Left lung (tissue), 10 donors: ENCODE data around the gene LNPK. TPM values are rescaled to one million over a fixed set of nuclear protein-coding genes. Genes with fewer than 3 reads are reported as not detected.

Experiments used
- ATAC-seq: fragments of 200-7000 bp; cut with Tn5 transposase; one replicate; pipeline ENCODE4 v1.9.1; 2020; ENCODE audit warnings: moderate library complexity
- DNase-seq, 4 donors: peaks; one replicate each; pipeline ENCODE4 v3.0.0-alpha.2; 2013 to 2020
- H3K27ac ChIP-seq, 2 donors: fragments of 200-600 bp; sonication (generic) in 1 of 2; one replicate each; pipeline versions ENCODE4 v1.5.0 to v1.8.0; 2020 to 2021
- H3K27me3 ChIP-seq, 2 donors: fragments of 200-600 bp; sonication (generic) in 1 of 2; one replicate each; pipeline versions ENCODE4 v1.5.0 to v1.8.0; 2020 to 2021
- H3K36me3 ChIP-seq, 2 donors: fragments of 200-600 bp; sonication (generic) in 1 of 2; one replicate each; pipeline versions ENCODE4 v1.5.0 to v1.8.0; 2020 to 2021
- H3K4me1 ChIP-seq, 2 donors: fragments of 200-600 bp; one replicate each; pipeline ENCODE4 v1.8.0; 2021
- H3K4me3 ChIP-seq, 2 donors: fragments of 200-600 bp; sonication (generic) in 1 of 2; one replicate each; pipeline versions ENCODE4 v1.5.0 to v1.8.0; 2020 to 2021; ENCODE audit warnings: mild to moderate bottlenecking in 1 of 2
- H3K9me3 ChIP-seq, 2 donors: fragments of 200-600 bp; sonication (generic) in 1 of 2; one replicate each; pipeline versions ENCODE4 v1.5.0 to v1.8.0; 2020 to 2021
- intact Hi-C, 2 donors: fragments of 100-400 bp; cut with DNase I; formaldehyde crosslinking; loops; one replicate each; pipeline versions ENCODE4 v1.11.2 to v1.14.2; 2022
- polyA plus RNA-seq, 6 donors: library from polyadenylated mRNA; unstranded; fragments of 120-200 nt; gene quantifications; one replicate each; pipeline ENCODE4 v1.2.1, GENCODE V29; 2013; ENCODE audit not compliant: insufficient read length in 6 of 6
- total RNA-seq, 2 donors: library from RNA; stranded (reverse); fragmentation: NEBNext Ultra II Directional; extraction: Animal tissue kit (Norgen Biotek cat#: 25700); gene quantifications; one replicate each; pipeline ENCODE4 v1.2.1, GENCODE V29; 2021
- TF ChIP-seq, protein P1 (sequence below), 2 donors: fragments of 200-600 bp; sonication (generic) in 1 of 2; IDR thresholded peaks; one replicate each; pipeline versions ENCODE4 v1.5.0 to v1.8.0; 2021; ENCODE audit warnings: antibody characterized with exemption in 2 of 2
- donor health status: DM: no; HTN: yes; CAD: no.
- donor health status: DM: no; HTN: no; CAD: no.

Gene LNPK
- total and polyA plus RNA-seq, 8 donors: 38.0 to 47.9 (median 41.8) TPM

DNA sequence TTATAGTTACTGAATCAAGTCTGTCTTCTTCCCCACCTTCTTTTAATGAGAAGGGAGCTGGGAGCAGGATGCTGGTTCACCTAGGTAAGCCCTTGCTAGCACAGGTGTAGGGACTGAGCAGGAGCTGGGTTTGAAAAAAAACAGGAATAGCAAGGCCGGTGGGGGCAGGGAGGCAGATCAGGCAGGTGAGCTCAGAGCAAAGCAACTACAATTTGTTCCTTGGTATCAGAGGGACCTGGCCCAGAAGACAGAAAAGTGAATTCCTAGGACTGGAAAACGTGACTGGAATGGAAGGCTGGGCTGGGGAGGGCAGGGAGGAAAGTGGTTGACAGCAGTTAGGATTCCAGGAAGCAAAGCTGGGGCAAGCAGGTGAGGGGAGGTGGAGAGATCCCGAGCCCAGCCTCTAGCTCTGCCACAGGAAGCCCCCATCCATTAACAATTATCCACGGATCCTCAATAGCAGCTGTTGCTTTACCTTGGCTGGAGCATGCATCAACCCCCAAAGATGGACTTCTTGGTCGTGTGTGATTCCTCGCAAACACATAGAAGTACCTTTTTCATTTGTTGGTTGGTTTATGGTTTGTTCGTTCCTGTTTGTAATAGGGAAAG, 118.4 kb downstream of the LNPK start:
- no peaks in the 10 kb centered on the region for H3K9me3 ChIP-seq
- no peaks in the 10 kb centered on the region for H3K4me1 ChIP-seq

GRCh38 chr2:175879679-175880078, 122.4 kb downstream of the LNPK start:
- ATAC-seq (no peak), DNase-seq (no peak)
- H3K4me1 ChIP-seq: no peaks in the 10 kb centered on the region
- no peaks in the 10 kb centered on the region for H3K36me3 ChIP-seq
- no peaks in the 10 kb centered on the region for H3K27me3 ChIP-seq
- TF ChIP-seq, protein P1, sequence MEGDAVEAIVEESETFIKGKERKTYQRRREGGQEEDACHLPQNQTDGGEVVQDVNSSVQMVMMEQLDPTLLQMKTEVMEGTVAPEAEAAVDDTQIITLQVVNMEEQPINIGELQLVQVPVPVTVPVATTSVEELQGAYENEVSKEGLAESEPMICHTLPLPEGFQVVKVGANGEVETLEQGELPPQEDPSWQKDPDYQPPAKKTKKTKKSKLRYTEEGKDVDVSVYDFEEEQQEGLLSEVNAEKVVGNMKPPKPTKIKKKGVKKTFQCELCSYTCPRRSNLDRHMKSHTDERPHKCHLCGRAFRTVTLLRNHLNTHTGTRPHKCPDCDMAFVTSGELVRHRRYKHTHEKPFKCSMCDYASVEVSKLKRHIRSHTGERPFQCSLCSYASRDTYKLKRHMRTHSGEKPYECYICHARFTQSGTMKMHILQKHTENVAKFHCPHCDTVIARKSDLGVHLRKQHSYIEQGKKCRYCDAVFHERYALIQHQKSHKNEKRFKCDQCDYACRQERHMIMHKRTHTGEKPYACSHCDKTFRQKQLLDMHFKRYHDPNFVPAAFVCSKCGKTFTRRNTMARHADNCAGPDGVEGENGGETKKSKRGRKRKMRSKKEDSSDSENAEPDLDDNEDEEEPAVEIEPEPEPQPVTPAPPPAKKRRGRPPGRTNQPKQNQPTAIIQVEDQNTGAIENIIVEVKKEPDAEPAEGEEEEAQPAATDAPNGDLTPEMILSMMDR (IDR thresholded peaks at IDR 0.05): no peak
- no peak overlapping the region for H3K27ac ChIP-seq
- no peak overlapping the region for H3K4me3 ChIP-seq
- intact Hi-C loops: no loop called here
- H3K9me3 ChIP-seq: no peaks in the 10 kb centered on the region

More for the DNA sequence above, 118.4 kb downstream of the LNPK start:
- H3K27me3 ChIP-seq: peaks cover 0 to 7% of the 10 kb centered on the region in 2 donors
- intact Hi-C loops: no loop called here
- TF ChIP-seq, protein P1 (IDR thresholded peaks at IDR 0.05): no peak
- no peaks in the 10 kb centered on the region for H3K36me3 ChIP-seq
- no peak for DNase-seq
- H3K27ac ChIP-seq: no peak overlapping the region
- H3K4me3 ChIP-seq: no peak overlapping the region
- ATAC-seq: no peak

GRCh38 chr2:175877845-175878544, 124.1 kb downstream of the LNPK start:
- Histone ChIP-seq H3K36me3 (no peaks in the 10 kb centered on the region), H3K27me3 (no peaks in the 10 kb centered on the region), H3K4me1 (no peaks in the 10 kb centered on the region), H3K27ac (no peak overlapping the region), H3K9me3 (no peaks in the 10 kb centered on the region), H3K4me3 (no peak overlapping the region)
- DNase-seq (no peak), ATAC-seq (no peak)
- intact Hi-C loops: no loop called here
- TF ChIP-seq, protein P1 (IDR thresholded peaks at IDR 0.05): no peak

- no peak overlapping the region for H3K27ac ChIP-seq
Measured at GRCh38 chr2:175874291-175874690, 127.8 kb downstream of the LNPK start.

More at GRCh38 chr2:175874291-175874690, 127.8 kb downstream of the LNPK start:
- no peaks in the 10 kb centered on the region for H3K9me3 ChIP-seq
- TF ChIP-seq, protein P1 (IDR thresholded peaks at IDR 0.05): no peak
- intact Hi-C loops: no loop called here
- no peak overlapping the region for H3K4me3 ChIP-seq
- DNase-seq: no peak
- H3K36me3 ChIP-seq: no peaks in the 10 kb centered on the region
- no peaks in the 10 kb centered on the region for H3K27me3 ChIP-seq
- no peaks in the 10 kb centered on the region for H3K4me1 ChIP-seq
- ATAC-seq: no peak

Other genes with a start within 250 kb of the LNPK start
- gene EVX2, start 81.7 kb upstream of the LNPK start, total RNA-seq: not detected
- not detected for gene EVX2, start 81.7 kb upstream of the LNPK start, polyA plus RNA-seq
- gene HOXD13, start 90.5 kb upstream of the LNPK start, total RNA-seq: not detected
- gene HOXD13, start 90.5 kb upstream of the LNPK start, polyA plus RNA-seq: not detected
- gene HOXD12, start 97.5 kb upstream of the LNPK start, total RNA-seq: not detected
- gene HOXD12, start 97.5 kb upstream of the LNPK start, polyA plus RNA-seq: not detected
- not detected for gene HOXD11, start 105.0 kb upstream of the LNPK start, total RNA-seq
- under 1 TPM in 3 of 6 donors, not detected in 3; 0.21 to 0.51 (median 0.25) TPM for gene HOXD11, start 105.0 kb upstream of the LNPK start, polyA plus RNA-seq
- gene HOXD10, start 114.5 kb upstream of the LNPK start, total RNA-seq: under 1 TPM in 1 of 2 donors, not detected in 1; 0.31 TPM
- 1 to 10 TPM in 1 of 6 donors, under 1 TPM in 4, not detected in 1; 0.36 to 1.5 (median 0.48) TPM for gene HOXD10, start 114.5 kb upstream of the LNPK start, polyA plus RNA-seq
- gene HOXD9, start 120.5 kb upstream of the LNPK start, total RNA-seq: 1 to 10 TPM in 1 of 2 donors, under 1 TPM in 1; 0.29 to 1.1 TPM
- gene HOXD9, start 120.5 kb upstream of the LNPK start, polyA plus RNA-seq: 1 to 10 TPM in 3 of 6 donors, under 1 TPM in 3; 0.48 to 1.7 (median 1.1) TPM
- 1 to 10 TPM in 1 of 2 donors, under 1 TPM in 1; 0.32 to 2.1 TPM for gene HOXD8, start 127.4 kb upstream of the LNPK start, total RNA-seq
- gene HOXD8, start 127.4 kb upstream of the LNPK start, polyA plus RNA-seq: 1 to 10 TPM; 1.1 to 2.9 (median 2.0) TPM
- under 1 TPM; 0.17 to 0.68 TPM for gene HOXD4, start 149.3 kb upstream of the LNPK start, total RNA-seq
- gene HOXD4, start 149.3 kb upstream of the LNPK start, polyA plus RNA-seq: under 1 TPM; 0.34 to 0.99 (median 0.68) TPM
- gene HOXD3, start 155.0 kb upstream of the LNPK start, total RNA-seq: 1 to 10 TPM in 1 of 2 donors, not detected in 1; 1.0 TPM
- gene HOXD3, start 155.0 kb upstream of the LNPK start, polyA plus RNA-seq: under 1 TPM; 0.15 to 0.68 (median 0.40) TPM
- gene HOXD1, start 186.4 kb upstream of the LNPK start, total RNA-seq: 1 to 10 TPM; 1.9 to 5.9 TPM
- gene HOXD1, start 186.4 kb upstream of the LNPK start, polyA plus RNA-seq: 1 to 10 TPM in 5 of 6 donors, under 1 TPM in 1; 0.35 to 2.5 (median 1.8) TPM